SK-N-SH treated with all-trans-retinoic acid at 6 μM for 48 hours (cell line): ENCODE measurements around the gene BRAT1.

Experiments used
- ATAC-seq: fragments of 200-7000 bp; cut with Tn5 transposase; 3 replicates; pipeline ENCODE4 v1.9.1; 2020; ENCODE audit warnings: mild to moderate bottlenecking, moderate library complexity
- ARNTL ChIP-seq: fragments of 450-650 bp; formaldehyde crosslinking; IDR thresholded peaks from 2 replicates; pipeline ENCODE4 v1.5.0; 2020; ENCODE audit warnings: low read depth, mild to moderate bottlenecking, moderate library complexity, borderline replicate concordance
- BACH2 ChIP-seq: fragments of 250-450 bp; sonication (Bioruptor Pico); IDR thresholded peaks from 2 replicates; pipeline ENCODE4 v1.9.0; 2021; ENCODE audit warnings: mild to moderate bottlenecking, borderline replicate concordance
- CSDC2 ChIP-seq: fragments of 250-450 bp; sonication (Bioruptor Pico); IDR thresholded peaks from 2 replicates; pipeline ENCODE4 v1.5.0; 2020; ENCODE audit warnings: mild to moderate bottlenecking, moderate library complexity
- ESRRG ChIP-seq: fragments of 250-450 bp; sonication (Bioruptor Pico); IDR thresholded peaks from 2 replicates; pipeline ENCODE4 v1.6.1; 2021; ENCODE audit warnings: mild to moderate bottlenecking
- OSR1 ChIP-seq: fragments of 250-450 bp; sonication (Bioruptor Pico); IDR thresholded peaks from 2 replicates; pipeline ENCODE4 v1.8.0; 2022; ENCODE audit warnings: moderate library complexity, mild to moderate bottlenecking, inconsistent platforms
- PPARA ChIP-seq: fragments of 250-450 bp; sonication (Bioruptor Pico); IDR thresholded peaks from 2 replicates; pipeline ENCODE4 v1.5.0; 2020; ENCODE audit warnings: mild to moderate bottlenecking, borderline replicate concordance
- RARB ChIP-seq: fragments of 250-450 bp; sonication (Bioruptor Pico); IDR thresholded peaks from 2 replicates; pipeline ENCODE4 v1.8.0; 2021; ENCODE audit warnings: mild to moderate bottlenecking, moderate library complexity
- SNAI2 ChIP-seq: fragments of 250-450 bp; sonication (Bioruptor Pico); IDR thresholded peaks from 2 replicates; pipeline ENCODE4 v1.5.0; 2020; ENCODE audit warnings: mild to moderate bottlenecking, moderate library complexity
- TCF4 ChIP-seq: fragments of 250-450 bp; sonication (Bioruptor Pico); IDR thresholded peaks from 2 replicates; pipeline ENCODE4 v1.8.0; 2021; ENCODE audit warnings: mild to moderate bottlenecking, moderate library complexity, borderline replicate concordance
- TOX ChIP-seq: fragments of 250-450 bp; sonication (Bioruptor Pico); IDR thresholded peaks from 2 replicates; pipeline ENCODE4 v1.8.0; 2021; ENCODE audit warnings: mild to moderate bottlenecking, moderate library complexity, borderline replicate concordance
- ZC3H10 ChIP-seq: fragments of 250-450 bp; sonication (Bioruptor Pico); IDR thresholded peaks from 2 replicates; pipeline ENCODE4 v1.5.1; 2021; ENCODE audit warnings: mild to moderate bottlenecking, moderate library complexity
- ZFP3 ChIP-seq: fragments of 250-450 bp; sonication (Bioruptor Pico); IDR thresholded peaks from 2 replicates; pipeline ENCODE4 v1.5.0; 2020; ENCODE audit warnings: mild to moderate bottlenecking, moderate library complexity
- ZFP30 ChIP-seq: fragments of 450-650 bp; formaldehyde crosslinking; IDR thresholded peaks from 2 replicates; pipeline ENCODE4 v1.5.0; 2022; ENCODE audit warnings: mild to moderate bottlenecking, moderate library complexity
- ZNF565 ChIP-seq: fragments of 450-650 bp; formaldehyde crosslinking; conservative IDR thresholded peaks from 2 replicates; pipeline ENCODE4 v1.5.0; 2020; ENCODE audit warnings: low read depth, mild to moderate bottlenecking, moderate library complexity
- ZNF70 ChIP-seq: fragments of 450-650 bp; formaldehyde crosslinking; IDR thresholded peaks from 2 replicates; pipeline ENCODE4 v1.5.0; 2020; ENCODE audit warnings: mild to moderate bottlenecking, moderate library complexity
- ZNF8 ChIP-seq: fragments of 450-650 bp; formaldehyde crosslinking; IDR thresholded peaks from 2 replicates; pipeline ENCODE4 v1.5.0; 2020; ENCODE audit warnings: mild to moderate bottlenecking, moderate library complexity
- TF ChIP-seq, protein P1 (sequence below): fragments of 250-450 bp; sonication (Bioruptor Pico); IDR thresholded peaks from 2 replicates; pipeline ENCODE4 v1.5.1; 2021; ENCODE audit warnings: mild to moderate bottlenecking, moderate library complexity
- TF ChIP-seq, protein P2 (sequence below): fragments of 250-450 bp; sonication (Bioruptor Pico); IDR thresholded peaks from 2 replicates; pipeline ENCODE4 v1.8.0; 2021; ENCODE audit warnings: low read depth, mild to moderate bottlenecking, moderate library complexity, borderline replicate concordance
- TF ChIP-seq, protein P3 (sequence below): fragments of 250-450 bp; sonication (Bioruptor Pico); IDR thresholded peaks from 2 replicates; pipeline ENCODE4 v1.5.1; 2020; ENCODE audit warnings: low read depth, mild to moderate bottlenecking, moderate library complexity
- TF ChIP-seq, protein P4 (sequence below): fragments of 250-450 bp; sonication (Bioruptor Pico); IDR thresholded peaks from 2 replicates; pipeline ENCODE4 v1.5.0; 2020; ENCODE audit warnings: mild to moderate bottlenecking, moderate library complexity
- TF ChIP-seq, protein P5 (sequence below): fragments of 250-450 bp; sonication (Bioruptor Pico); IDR thresholded peaks from 2 replicates; pipeline ENCODE4 v1.8.0; 2020; ENCODE audit warnings: mild to moderate bottlenecking, moderate library complexity, borderline replicate concordance

BRAT1 gene

DNA sequence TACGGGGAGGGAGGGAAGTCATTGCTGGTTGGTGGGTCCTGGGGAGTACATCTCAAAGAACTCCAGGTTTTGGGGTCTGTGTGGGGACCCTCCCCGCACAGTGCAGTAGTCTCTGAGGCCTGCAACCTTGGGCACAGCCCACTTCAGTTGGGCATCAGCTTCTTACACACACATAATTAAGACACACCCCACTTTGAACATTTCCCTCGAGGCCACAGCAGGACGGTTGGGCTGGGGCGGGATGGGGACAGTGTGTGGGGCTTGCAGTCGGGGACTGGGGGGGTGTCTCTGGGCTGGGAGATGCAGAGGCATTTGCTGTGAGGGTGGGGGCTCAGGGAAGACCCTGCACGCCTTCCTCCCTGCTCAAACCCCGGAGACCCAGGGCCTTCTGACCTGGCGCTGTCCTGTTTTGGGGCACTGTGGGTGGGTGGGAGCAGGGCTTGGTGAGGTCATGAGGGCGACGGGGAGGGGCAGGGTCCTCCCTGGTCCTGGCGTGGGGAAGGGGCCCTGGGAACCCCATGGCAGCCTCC, 34.5 kb downstream of the BRAT1 start:
- no peak for ATAC-seq
- TF ChIP-seq ZNF565 (CRISPR knock-in tag), result no peak
- TF ChIP-seq SNAI2 (CRISPR knock-in tag), result no peak
- no peak for TF ChIP-seq PPARA (CRISPR knock-in tag)
- no peak for TF ChIP-seq RARB (CRISPR knock-in tag)
- no peak for TF ChIP-seq ZFP3 (CRISPR knock-in tag)
- no peak for TF ChIP-seq ARNTL
- no peak for TF ChIP-seq TOX (CRISPR knock-in tag)
- TF ChIP-seq ZFP30 (CRISPR knock-in tag), result no peak
- no peak for TF ChIP-seq OSR1 (CRISPR knock-in tag)
- TF ChIP-seq ZC3H10 (CRISPR knock-in tag), result no peak
- no peak for TF ChIP-seq ZNF8 (CRISPR knock-in tag)
- TF ChIP-seq, protein P1, sequence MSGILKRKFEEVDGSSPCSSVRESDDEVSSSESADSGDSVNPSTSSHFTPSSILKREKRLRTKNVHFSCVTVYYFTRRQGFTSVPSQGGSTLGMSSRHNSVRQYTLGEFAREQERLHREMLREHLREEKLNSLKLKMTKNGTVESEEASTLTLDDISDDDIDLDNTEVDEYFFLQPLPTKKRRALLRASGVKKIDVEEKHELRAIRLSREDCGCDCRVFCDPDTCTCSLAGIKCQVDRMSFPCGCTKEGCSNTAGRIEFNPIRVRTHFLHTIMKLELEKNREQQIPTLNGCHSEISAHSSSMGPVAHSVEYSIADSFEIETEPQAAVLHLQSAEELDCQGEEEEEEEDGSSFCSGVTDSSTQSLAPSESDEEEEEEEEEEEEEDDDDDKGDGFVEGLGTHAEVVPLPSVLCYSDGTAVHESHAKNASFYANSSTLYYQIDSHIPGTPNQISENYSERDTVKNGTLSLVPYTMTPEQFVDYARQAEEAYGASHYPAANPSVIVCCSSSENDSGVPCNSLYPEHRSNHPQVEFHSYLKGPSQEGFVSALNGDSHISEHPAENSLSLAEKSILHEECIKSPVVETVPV (CRISPR knock-in tag), result no peak
- TF ChIP-seq, protein P2, sequence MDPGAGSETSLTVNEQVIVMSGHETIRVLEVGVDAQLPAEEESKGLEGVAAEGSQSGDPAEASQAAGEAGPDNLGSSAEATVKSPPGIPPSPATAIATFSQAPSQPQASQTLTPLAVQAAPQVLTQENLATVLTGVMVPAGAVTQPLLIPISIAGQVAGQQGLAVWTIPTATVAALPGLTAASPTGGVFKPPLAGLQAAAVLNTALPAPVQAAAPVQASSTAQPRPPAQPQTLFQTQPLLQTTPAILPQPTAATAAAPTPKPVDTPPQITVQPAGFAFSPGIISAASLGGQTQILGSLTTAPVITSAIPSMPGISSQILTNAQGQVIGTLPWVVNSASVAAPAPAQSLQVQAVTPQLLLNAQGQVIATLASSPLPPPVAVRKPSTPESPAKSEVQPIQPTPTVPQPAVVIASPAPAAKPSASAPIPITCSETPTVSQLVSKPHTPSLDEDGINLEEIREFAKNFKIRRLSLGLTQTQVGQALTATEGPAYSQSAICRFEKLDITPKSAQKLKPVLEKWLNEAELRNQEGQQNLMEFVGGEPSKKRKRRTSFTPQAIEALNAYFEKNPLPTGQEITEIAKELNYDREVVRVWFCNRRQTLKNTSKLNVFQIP (CRISPR knock-in tag), result no peak
- TF ChIP-seq, protein P3, sequence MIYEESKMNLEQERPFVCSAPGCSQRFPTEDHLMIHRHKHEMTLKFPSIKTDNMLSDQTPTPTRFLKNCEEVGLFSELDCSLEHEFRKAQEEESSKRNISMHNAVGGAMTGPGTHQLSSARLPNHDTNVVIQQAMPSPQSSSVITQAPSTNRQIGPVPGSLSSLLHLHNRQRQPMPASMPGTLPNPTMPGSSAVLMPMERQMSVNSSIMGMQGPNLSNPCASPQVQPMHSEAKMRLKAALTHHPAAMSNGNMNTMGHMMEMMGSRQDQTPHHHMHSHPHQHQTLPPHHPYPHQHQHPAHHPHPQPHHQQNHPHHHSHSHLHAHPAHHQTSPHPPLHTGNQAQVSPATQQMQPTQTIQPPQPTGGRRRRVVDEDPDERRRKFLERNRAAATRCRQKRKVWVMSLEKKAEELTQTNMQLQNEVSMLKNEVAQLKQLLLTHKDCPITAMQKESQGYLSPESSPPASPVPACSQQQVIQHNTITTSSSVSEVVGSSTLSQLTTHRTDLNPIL, result no peak
- TF ChIP-seq, protein P4, sequence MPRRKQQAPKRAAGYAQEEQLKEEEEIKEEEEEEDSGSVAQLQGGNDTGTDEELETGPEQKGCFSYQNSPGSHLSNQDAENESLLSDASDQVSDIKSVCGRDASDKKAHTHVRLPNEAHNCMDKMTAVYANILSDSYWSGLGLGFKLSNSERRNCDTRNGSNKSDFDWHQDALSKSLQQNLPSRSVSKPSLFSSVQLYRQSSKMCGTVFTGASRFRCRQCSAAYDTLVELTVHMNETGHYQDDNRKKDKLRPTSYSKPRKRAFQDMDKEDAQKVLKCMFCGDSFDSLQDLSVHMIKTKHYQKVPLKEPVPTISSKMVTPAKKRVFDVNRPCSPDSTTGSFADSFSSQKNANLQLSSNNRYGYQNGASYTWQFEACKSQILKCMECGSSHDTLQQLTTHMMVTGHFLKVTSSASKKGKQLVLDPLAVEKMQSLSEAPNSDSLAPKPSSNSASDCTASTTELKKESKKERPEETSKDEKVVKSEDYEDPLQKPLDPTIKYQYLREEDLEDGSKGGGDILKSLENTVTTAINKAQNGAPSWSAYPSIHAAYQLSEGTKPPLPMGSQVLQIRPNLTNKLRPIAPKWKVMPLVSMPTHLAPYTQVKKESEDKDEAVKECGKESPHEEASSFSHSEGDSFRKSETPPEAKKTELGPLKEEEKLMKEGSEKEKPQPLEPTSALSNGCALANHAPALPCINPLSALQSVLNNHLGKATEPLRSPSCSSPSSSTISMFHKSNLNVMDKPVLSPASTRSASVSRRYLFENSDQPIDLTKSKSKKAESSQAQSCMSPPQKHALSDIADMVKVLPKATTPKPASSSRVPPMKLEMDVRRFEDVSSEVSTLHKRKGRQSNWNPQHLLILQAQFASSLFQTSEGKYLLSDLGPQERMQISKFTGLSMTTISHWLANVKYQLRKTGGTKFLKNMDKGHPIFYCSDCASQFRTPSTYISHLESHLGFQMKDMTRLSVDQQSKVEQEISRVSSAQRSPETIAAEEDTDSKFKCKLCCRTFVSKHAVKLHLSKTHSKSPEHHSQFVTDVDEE (CRISPR knock-in tag), result no peak
- TF ChIP-seq BACH2, result no peak
- no peak for TF ChIP-seq TCF4 (CRISPR knock-in tag)
- TF ChIP-seq ESRRG (CRISPR knock-in tag), result no peak
- TF ChIP-seq, protein P5, sequence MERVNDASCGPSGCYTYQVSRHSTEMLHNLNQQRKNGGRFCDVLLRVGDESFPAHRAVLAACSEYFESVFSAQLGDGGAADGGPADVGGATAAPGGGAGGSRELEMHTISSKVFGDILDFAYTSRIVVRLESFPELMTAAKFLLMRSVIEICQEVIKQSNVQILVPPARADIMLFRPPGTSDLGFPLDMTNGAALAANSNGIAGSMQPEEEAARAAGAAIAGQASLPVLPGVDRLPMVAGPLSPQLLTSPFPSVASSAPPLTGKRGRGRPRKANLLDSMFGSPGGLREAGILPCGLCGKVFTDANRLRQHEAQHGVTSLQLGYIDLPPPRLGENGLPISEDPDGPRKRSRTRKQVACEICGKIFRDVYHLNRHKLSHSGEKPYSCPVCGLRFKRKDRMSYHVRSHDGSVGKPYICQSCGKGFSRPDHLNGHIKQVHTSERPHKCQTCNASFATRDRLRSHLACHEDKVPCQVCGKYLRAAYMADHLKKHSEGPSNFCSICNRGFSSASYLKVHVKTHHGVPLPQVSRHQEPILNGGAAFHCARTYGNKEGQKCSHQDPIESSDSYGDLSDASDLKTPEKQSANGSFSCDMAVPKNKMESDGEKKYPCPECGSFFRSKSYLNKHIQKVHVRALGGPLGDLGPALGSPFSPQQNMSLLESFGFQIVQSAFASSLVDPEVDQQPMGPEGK (CRISPR knock-in tag), result no peak
- no peak for TF ChIP-seq ZNF70 (CRISPR knock-in tag)

DNA sequence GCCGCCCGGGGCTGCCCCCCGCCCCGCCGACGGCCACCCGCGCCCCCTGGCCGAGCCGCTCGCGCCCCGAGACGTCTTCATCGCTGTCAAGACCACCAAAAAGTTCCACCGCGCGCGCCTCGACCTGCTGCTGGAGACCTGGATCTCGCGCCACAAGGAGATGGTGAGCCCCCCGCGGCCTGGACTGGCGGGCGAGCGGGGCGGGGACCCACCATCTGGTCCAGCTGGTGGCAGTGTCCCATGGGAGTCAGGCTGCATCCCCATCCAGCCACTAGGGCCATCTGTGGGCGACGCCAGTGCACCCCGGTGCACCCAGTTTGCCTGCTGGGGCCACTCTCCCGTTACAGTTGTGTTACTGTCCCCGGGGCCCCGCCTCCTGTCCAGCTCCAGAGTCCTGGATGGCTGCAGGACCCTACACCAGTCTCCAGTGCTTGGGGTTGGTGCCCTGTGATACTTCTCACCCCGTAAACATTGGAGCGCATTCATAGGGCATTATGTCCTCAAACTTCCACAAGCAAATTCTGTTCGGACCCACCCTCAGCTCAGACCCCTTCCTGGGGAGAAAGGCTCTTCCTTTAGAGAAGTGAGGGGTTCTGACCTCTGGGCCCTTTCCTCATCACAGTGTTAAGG, 35.1 kb downstream of the BRAT1 start:
- TF ChIP-seq ZNF8 (CRISPR knock-in tag), result no peak
- no peak for TF ChIP-seq OSR1 (CRISPR knock-in tag)
- TF ChIP-seq CSDC2 (CRISPR knock-in tag), result no peak
- no peak for TF ChIP-seq ARNTL
- TF ChIP-seq, protein P1 (CRISPR knock-in tag), result no peak
- TF ChIP-seq ZFP3 (CRISPR knock-in tag), result no peak
- TF ChIP-seq TOX (CRISPR knock-in tag), result no peak
- no peak for TF ChIP-seq ZFP30 (CRISPR knock-in tag)

More for the DNA sequence above, 35.1 kb downstream of the BRAT1 start:
- peak; percentile 15; the same call in 2 of the 3 replicates for ATAC-seq
